Umbilical cord (tissue), 2 donors: ENCODE measurements around the gene BEND7. TPM values are rescaled to one million over a fixed set of nuclear protein-coding genes. Genes with fewer than 3 reads are reported as not detected.
A peak's percentile ranks its signal among the peaks of the same experiment; 100 is the strongest.
"Not testable (repeated sequence)": the region's sequence is repeated elsewhere in the genome, so short reads cannot be mapped to it uniquely, and the experiment has no call there.

Experiments used
- DNase-seq: peaks from one replicate; pipeline ENCODE4 v3.0.0-alpha.2; 2015; ENCODE audit warnings: low spot score
- total RNA-seq: library from RNA; depleted of rRNA; stranded (reverse); fragments of >200 nt; gene quantifications from one replicate; pipeline ENCODE4 v1.2.3, GENCODE V29; 2014; ENCODE audit warnings: low replicate concordance; ENCODE audit not compliant: insufficient read depth

BEND7 gene
- total RNA-seq = 7.5 TPM

GRCh38 chr10:13528875-13529713, at the start of gene BEND7:
BEND7 (minus strand) TSS chr10:13529014; CDS start chr10:13528533, 481 bp downstream.
- DNase-seq = peak; percentile 9

- no peak for DNase-seq
These were observed 45.1 kb upstream of the BEND7 start for GRCh38 chr10:13573960-13574359.

- DNase-seq = no peak
These were observed 42.7 kb upstream of the BEND7 start for GRCh38 chr10:13571541-13571940.

- no peak for DNase-seq
These were observed 38.2 kb upstream of the BEND7 start for GRCh38 chr10:13567030-13567429.

- DNase-seq = no peak
These were observed 35.8 kb upstream of the BEND7 start for GRCh38 chr10:13564576-13564975.

GRCh38 chr10:13563481-13564445, 34.9 kb upstream of the BEND7 start:
- no peak for DNase-seq

- no peak for DNase-seq
These were observed 31.8 kb upstream of the BEND7 start for GRCh38 chr10:13560597-13560996.

GRCh38 chr10:13559124-13559700, 30.4 kb upstream of the BEND7 start:
- DNase-seq = no peak

GRCh38 chr10:13555884-13556510, 27.2 kb upstream of the BEND7 start:
- DNase-seq = no peak

GRCh38 chr10:13550802-13551201, 22.0 kb upstream of the BEND7 start:
- DNase-seq = no peak

- no peak for DNase-seq
These were observed 13.7 kb upstream of the BEND7 start for GRCh38 chr10:13542533-13542932.

GRCh38 chr10:13537985-13538384, 9.2 kb upstream of the BEND7 start:
- DNase-seq = not testable (repeated sequence)

- DNase-seq = peak; percentile 41
These were observed 8.0 kb upstream of the BEND7 start for GRCh38 chr10:13536674-13537366.

- no peak for DNase-seq
These were observed 6.5 kb upstream of the BEND7 start for GRCh38 chr10:13535346-13535745.

GRCh38 chr10:13529714-13529973, 830 bp upstream of the BEND7 start:
- no peak for DNase-seq

- DNase-seq = peak; percentile 5
These were observed 515 bp downstream of the BEND7 start for GRCh38 chr10:13528123-13528874.

- DNase-seq = no peak
These were observed 1.0 kb downstream of the BEND7 start for GRCh38 chr10:13527864-13528122.

- peak; percentile 14 for DNase-seq
These were observed 1.6 kb downstream of the BEND7 start for GRCh38 chr10:13526948-13527863.

- DNase-seq = no peak
These were observed 3.2 kb downstream of the BEND7 start for GRCh38 chr10:13525663-13526062.

- DNase-seq = no peak
These were observed 7.8 kb downstream of the BEND7 start for GRCh38 chr10:13521026-13521425.
